DND-41 (cell line): ENCODE results near the gene NRG2.

Source experiments
- ATAC-seq: fragments of 200-7000 bp; cut with Tn5 transposase; 3 replicates; pipeline ENCODE4 v1.9.1; 2021; ENCODE audit warnings: low read depth; ENCODE audit not compliant: insufficient read depth
- DNase-seq: peaks from one replicate; pipeline ENCODE4 v3.0.0-alpha.2; 2020
- H2AFZ ChIP-seq: 2 replicates; pipeline ENCODE4 v1.6.0; 2012; ENCODE audit warnings: low read depth, low read length
- H3K27ac ChIP-seq: 2 replicates; pipeline ENCODE4 v1.5.1; 2012; ENCODE audit warnings: low read length, inconsistent platforms
- H3K27me3 ChIP-seq: fragments of 200-600 bp; sonication (generic); 2 replicates; pipeline ENCODE4 v1.6.0; 2012; ENCODE audit warnings: low read length, mild to moderate bottlenecking, inconsistent platforms; ENCODE audit not compliant: insufficient read depth, poor library complexity
- H3K36me3 ChIP-seq: 2 replicates; pipeline ENCODE4 v1.5.1; 2012; ENCODE audit warnings: low read length, inconsistent platforms; ENCODE audit not compliant: insufficient read depth
- H3K4me1 ChIP-seq: 2 replicates; pipeline ENCODE4 v1.5.1; 2012; ENCODE audit warnings: mild to moderate bottlenecking, low read length; ENCODE audit not compliant: insufficient read depth
- H3K4me2 ChIP-seq: 2 replicates; pipeline ENCODE4 v1.6.0; 2012; ENCODE audit warnings: mild to moderate bottlenecking, moderate library complexity, low read length, inconsistent platforms; ENCODE audit not compliant: insufficient read depth
- H3K4me3 ChIP-seq, 2 experiments: fragments of 200-600 bp in 1 of 2; shearing (Covaris generic) in 1 of 2; 2 replicates each; pipeline ENCODE4 v1.5.1; 2012 to 2016; ENCODE audit warnings: inconsistent platforms in 2 of 2, low read length in 2 of 2, mild to moderate bottlenecking in 2 of 2, low read depth in 1 of 2, moderate library complexity in 1 of 2
- H3K79me2 ChIP-seq: 2 replicates; pipeline ENCODE4 v1.6.0; 2012; ENCODE audit warnings: low read length, inconsistent platforms; ENCODE audit not compliant: insufficient read depth
- H3K9ac ChIP-seq: 2 replicates; pipeline ENCODE4 v1.6.0; 2012; ENCODE audit warnings: low read depth, mild to moderate bottlenecking, inconsistent platforms, low read length, moderate library complexity
- H3K9me3 ChIP-seq: 2 replicates; pipeline ENCODE4 v1.5.1; 2012; ENCODE audit warnings: low read length, moderate library complexity, mild to moderate bottlenecking, inconsistent platforms; ENCODE audit not compliant: insufficient read depth, severe bottlenecking
- H4K20me1 ChIP-seq: 2 replicates; pipeline ENCODE4 v1.6.0; 2012; ENCODE audit warnings: low read length; ENCODE audit not compliant: insufficient read depth
- CTCF ChIP-seq: IDR thresholded peaks from 2 replicates; pipeline ENCODE4 v1.5.1; 2012; ENCODE audit warnings: borderline replicate concordance, low read length, moderate library complexity, mild to moderate bottlenecking; ENCODE audit not compliant: poor library complexity, severe bottlenecking; ENCODE audit errors: extremely low read depth
- EZH2 ChIP-seq: IDR thresholded peaks from 3 replicates; pipeline ENCODE4 v1.6.1; 2012; ENCODE audit warnings: borderline replicate concordance, low read depth, mild to moderate bottlenecking, moderate library complexity, low read length, inconsistent platforms; ENCODE audit not compliant: severe bottlenecking

Gene NRG2

DNA sequence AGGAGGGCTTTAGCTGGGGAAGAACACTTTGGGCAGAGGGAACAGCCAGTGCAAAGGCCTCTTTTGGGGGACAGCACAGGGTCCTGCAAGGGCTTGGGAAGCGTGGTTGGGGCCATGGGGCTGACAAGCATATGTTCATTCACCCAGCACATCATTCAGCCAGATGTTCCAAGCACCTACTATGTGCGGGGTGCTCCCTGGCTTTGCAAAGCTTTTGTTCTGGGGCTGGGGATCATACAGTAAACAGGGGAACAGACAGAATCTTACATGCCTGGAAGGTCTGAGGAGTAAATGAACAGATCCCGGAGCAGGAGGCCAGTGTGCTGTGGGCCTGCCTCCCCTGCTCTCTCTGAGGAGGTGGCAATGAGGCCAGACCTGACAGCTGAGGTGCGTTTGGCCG lies 230.8 kb downstream of the NRG2 start:
- H3K4me2 ChIP-seq: no peak overlapping the region
- TF ChIP-seq EZH2 (no peak), CTCF (no peak)
- H3K79me2 ChIP-seq: no peaks in the 10 kb centered on the region
- H3K9ac ChIP-seq: no peak overlapping the region
- ATAC-seq (no peak), DNase-seq (no peak)
- no peak overlapping the region for H3K27ac ChIP-seq
- H4K20me1 ChIP-seq: peaks cover 13% of the 10 kb centered on the region
- H3K4me1 ChIP-seq: no peaks in the 10 kb centered on the region
- no peak overlapping the region for H2AFZ ChIP-seq
- H3K36me3 ChIP-seq: no peaks in the 10 kb centered on the region
- H3K4me3 ChIP-seq: no peak overlapping the region
- H3K27me3 ChIP-seq: no peaks in the 10 kb centered on the region
- H3K9me3 ChIP-seq: no peaks in the 10 kb centered on the region

DNA sequence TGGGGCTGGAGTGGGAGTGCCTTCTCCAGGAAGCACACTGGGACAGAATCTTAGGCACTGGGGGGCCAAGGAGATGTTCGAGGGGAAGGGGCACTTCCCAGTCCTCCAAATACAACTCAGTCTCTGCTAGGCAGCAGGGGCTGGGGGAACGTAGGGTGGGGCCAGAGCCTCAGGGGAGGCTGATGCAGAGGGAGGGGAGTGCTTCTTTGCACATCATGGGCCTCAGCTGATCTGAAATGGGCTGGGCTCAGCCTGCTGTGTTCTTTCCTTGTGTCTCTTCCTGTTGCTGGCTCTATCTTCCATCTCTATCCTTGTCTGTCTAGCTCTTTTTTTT lies 231.9 kb downstream of the NRG2 start:
- Histone ChIP-seq H3K9ac (no peak overlapping the region), H3K36me3 (no peaks in the 10 kb centered on the region), H3K79me2 (no peaks in the 10 kb centered on the region), H3K27me3 (no peaks in the 10 kb centered on the region), H3K9me3 (no peaks in the 10 kb centered on the region), H3K4me3 (no peak overlapping the region), H3K27ac (no peak overlapping the region), H3K4me2 (no peak overlapping the region), H3K4me1 (no peaks in the 10 kb centered on the region), H2AFZ (no peak overlapping the region), H4K20me1 (peaks cover 13% of the 10 kb centered on the region)
- DNase-seq (no peak), ATAC-seq (no peak)
- TF ChIP-seq CTCF: no peak
- no peak for TF ChIP-seq EZH2

- no peak overlapping the region for H2AFZ ChIP-seq
- ATAC-seq: no peak
- TF ChIP-seq CTCF (no peak), EZH2 (no peak)
These were observed 232.5 kb downstream of the NRG2 start for GRCh38 chr5:139810341-139811273.

More at GRCh38 chr5:139810341-139811273, 232.5 kb downstream of the NRG2 start:
- H3K9me3 ChIP-seq: no peaks in the 10 kb centered on the region
- DNase-seq: no peak
- H3K36me3 ChIP-seq: no peaks in the 10 kb centered on the region
- peaks cover 13% of the 10 kb centered on the region for H4K20me1 ChIP-seq
- no peak overlapping the region for H3K9ac ChIP-seq
- no peak overlapping the region for H3K27ac ChIP-seq
- no peaks in the 10 kb centered on the region for H3K79me2 ChIP-seq
- H3K27me3 ChIP-seq: no peaks in the 10 kb centered on the region
- no peak overlapping the region for H3K4me3 ChIP-seq
- H3K4me2 ChIP-seq: no peak overlapping the region
- H3K4me1 ChIP-seq: no peaks in the 10 kb centered on the region
